ENCODE data around the gene UQCC3.
"Not testable (repeated sequence)": the region's sequence is repeated elsewhere in the genome, so short reads cannot be mapped to it uniquely, and the experiment has no call there.

UQCC3 gene

DNA sequence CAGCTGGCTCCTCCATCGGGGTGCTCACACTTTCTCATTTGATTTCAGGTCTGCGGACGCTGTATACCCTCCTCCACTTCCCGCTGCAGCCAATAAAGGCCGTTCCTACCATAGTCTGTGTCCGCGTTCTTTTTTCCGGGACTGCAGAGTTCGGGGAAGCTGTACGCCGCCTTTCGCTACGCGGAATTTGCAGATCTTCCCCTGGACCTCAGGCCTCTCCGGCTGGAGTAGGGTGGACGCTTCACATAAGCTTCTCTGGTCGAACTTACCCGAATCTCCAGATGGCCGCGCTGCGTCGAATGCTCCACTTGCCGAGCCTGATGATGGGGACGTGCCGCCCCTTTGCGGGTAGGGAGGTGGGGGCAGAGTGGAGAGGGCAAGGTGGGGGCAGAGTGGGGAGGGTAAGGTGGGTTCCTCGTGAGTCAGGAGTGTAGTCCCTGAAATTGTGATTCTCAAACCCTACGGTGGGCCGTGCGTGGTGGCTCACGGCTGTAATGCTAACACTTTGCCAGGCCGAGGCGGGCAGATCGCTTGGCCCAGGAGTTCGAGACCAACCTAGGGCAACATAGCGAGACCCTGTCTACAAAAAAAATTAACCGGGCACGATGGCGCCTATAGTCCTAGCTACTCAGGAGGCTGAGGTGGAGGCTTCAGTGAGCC is 5.7 kb upstream of the UQCC3 start:
- DNase-seq (ENCODE audit: low read depth in 4 of 4, low spot score in 1 of 4), result peak in 1 of 4 experiments; percentile 45

DNA sequence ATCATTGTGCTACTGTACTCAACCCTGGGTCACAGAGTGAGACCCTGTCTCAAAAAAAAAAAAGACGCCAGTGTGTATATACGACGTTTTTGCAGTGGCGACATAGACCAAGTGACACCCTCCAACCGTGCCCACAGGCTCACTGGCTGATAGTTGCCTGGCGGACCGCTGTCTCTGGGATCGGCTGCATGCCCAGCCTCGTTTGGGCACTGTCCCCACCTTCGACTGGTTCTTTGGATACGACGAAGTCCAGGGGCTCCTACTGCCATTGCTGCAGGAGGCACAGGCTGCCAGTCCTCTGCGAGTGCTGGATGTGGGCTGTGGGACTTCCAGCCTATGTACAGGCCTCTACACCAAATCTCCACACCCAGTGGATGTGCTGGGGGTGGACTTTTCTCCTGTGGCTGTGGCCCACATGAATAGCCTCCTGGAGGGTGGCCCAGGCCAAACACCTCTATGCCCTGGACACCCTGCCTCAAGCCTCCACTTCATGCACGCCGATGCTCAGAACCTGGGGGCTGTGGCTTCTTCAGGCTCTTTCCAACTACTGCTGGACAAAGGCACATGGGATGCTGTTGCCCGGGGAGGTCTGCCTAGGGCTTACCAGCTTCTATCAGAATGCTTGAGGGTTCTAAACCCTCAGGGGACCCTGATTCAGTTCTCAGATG is 5.1 kb upstream of the UQCC3 start:
- no peak for DNase-seq (ENCODE audit: low read depth in 4 of 4, low spot score in 1 of 4)

DNA sequence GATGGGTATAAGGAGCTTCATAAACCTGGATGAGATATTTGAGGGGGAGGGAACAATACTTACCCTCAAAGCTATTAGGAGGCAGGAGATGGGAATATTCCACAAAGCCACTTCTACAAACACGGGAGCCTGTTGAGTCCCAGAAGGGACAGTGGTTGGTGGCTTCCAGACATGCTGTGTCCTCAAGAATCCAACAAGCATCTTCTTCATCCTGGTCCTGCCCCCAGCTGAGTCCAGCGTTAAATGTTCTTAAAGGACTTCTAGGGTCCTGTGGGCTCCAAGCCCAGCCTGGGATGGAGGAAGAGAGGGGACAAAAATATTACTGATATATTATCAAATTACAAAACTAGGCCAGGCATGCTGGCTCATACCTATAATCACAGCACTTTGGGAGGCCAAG is 4.0 kb upstream of the UQCC3 start:
- DNase-seq (ENCODE audit: low read depth in 4 of 4, low spot score in 1 of 4), result no peak

DNA sequence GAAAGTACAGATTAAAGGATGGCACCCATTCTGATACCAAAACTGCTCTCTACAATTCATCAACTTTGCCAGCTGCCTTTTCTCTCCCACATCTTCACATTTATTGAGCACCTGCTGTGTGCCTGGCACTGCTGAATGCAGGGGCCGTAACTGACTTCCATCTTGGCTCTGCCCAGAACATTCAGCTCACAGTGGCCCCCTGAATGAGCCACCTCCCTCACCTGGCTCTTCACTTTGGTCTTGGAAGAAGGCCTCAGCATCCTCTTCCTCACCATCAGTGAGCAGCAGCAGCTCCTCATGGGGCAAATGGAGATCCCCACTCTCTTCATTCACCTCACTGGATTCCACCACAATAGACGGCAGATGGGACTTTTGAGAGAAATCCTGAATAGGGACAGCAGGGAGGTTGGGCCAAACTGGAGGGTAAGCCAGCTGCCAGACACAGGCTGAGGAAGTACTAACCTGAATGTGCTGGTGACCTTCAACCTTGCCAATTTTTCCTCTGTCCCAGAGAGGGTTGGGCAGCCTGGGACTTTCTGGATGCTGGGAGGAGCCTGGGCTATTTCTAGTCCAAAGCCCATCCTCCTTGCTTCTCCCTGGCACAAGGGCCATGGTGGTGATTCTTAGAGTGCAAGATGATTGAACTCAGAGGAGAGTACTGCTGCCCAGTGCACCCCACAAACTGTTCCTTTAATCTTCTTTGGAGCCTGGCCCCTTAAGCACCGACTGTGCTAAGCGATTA is 1.9 kb upstream of the UQCC3 start:
- DNase-seq (ENCODE audit: low read depth in 4 of 4, low spot score in 1 of 4), result no peak

DNA sequence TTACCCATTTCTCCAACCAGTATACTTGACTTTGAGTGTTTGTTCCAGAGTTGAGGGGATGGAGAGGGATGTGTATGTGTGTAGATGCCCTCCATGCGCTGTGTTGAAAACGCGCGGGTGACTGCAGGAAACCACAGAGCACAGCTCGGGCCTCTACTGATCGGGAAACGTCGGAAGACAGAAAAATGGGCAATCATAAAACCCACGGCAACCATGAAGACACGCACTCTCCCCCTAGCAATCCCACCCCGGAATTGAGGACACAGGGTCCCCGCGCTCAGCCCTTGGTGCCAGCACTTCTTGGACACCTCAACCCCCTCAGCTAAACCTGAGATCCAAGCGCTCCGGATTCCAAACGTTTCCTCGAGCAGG is 251 bp upstream of the UQCC3 start:
- no peak for DNase-seq (ENCODE audit: low read depth in 4 of 4, low spot score in 1 of 4)

DNA sequence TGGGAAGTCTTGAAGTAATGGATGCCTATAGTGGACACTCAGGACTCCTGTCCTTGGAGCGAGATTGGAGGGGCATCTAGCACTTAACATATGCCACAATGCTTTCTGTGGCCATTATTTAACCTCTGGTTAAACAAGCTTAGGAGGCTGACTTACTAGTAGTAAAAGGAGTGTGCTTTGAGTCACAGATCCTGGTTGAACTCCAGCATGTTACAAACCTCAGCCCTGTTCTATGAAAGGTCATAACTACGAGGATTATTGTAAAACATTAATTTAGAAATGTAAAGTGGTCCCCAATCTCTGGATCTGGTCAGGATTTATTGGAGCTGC is 1.7 kb downstream of the UQCC3 start:
- DNase-seq (ENCODE audit: low read depth in 4 of 4, low spot score in 1 of 4), result no peak

GRCh38 chr11:62675415-62675814 is 3.9 kb downstream of the UQCC3 start:
- DNase-seq (ENCODE audit: low read depth in 4 of 4, low spot score in 1 of 4), result not testable (repeated sequence)

DNA sequence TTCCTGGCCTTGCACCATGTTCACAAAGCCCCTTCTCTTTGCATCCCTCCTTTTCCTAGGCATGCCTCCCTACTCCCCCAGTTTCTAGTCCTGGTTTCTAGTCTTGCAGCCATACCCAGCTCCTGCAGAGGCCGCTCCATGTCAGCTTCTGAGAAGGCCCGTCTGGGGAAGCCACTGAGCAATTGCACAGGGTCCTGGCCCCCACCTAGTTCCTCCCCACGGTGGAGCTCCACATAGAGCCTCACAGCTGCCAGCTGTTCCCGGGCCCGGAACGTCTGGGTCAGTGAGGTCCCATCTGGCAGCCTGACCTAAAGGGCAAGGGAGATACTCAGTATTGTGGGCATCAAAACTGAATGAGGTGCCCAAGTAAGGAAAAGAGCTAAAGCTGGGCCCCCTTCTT is 5.2 kb downstream of the UQCC3 start:
- no peak for DNase-seq (ENCODE audit: low read depth in 4 of 4, low spot score in 1 of 4)

DNA sequence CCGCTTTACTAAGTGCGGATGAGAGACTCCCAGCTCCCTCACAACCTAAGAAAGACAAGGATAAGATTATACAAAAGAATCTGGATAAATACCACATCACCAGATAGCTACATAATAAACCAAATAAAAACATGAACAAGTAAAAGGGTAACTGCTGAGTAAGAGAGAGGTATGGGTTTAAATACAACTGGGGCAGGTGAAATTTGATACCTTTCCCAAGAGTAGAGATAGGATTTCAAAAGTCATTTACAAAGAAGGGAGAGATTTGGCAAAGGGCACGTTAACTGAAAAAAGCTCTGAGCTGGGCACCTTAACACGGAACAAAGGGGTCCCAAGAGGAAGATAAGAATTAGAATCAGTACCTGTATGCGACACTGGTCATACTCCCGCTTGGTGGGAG is 5.7 kb downstream of the UQCC3 start:
- DNase-seq (ENCODE audit: low read depth in 4 of 4, low spot score in 1 of 4), result no peak

- no peak for DNase-seq (ENCODE audit: low read depth in 4 of 4, low spot score in 1 of 4)
These were observed 6.2 kb downstream of the UQCC3 start for GRCh38 chr11:62677714-62678113.

DNA sequence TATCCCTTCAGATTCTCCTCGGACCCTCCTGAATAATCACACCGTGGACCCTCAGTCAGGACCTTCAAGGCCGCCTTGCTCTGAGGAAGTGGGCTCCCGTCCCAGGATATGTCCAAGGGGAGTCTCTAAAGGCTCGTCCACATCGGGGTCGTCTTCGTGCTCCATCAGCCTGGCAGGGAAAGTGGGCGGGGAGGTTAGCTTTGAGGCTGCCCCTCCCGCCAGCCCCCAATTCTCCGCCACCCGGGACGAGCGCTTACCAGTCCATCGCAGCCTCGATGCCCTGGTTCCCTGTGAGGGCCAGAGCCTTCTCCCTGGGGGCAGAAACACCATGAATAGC is 6.9 kb downstream of the UQCC3 start:
- DNase-seq (ENCODE audit: low read depth in 4 of 4, low spot score in 1 of 4), result no peak

DNA sequence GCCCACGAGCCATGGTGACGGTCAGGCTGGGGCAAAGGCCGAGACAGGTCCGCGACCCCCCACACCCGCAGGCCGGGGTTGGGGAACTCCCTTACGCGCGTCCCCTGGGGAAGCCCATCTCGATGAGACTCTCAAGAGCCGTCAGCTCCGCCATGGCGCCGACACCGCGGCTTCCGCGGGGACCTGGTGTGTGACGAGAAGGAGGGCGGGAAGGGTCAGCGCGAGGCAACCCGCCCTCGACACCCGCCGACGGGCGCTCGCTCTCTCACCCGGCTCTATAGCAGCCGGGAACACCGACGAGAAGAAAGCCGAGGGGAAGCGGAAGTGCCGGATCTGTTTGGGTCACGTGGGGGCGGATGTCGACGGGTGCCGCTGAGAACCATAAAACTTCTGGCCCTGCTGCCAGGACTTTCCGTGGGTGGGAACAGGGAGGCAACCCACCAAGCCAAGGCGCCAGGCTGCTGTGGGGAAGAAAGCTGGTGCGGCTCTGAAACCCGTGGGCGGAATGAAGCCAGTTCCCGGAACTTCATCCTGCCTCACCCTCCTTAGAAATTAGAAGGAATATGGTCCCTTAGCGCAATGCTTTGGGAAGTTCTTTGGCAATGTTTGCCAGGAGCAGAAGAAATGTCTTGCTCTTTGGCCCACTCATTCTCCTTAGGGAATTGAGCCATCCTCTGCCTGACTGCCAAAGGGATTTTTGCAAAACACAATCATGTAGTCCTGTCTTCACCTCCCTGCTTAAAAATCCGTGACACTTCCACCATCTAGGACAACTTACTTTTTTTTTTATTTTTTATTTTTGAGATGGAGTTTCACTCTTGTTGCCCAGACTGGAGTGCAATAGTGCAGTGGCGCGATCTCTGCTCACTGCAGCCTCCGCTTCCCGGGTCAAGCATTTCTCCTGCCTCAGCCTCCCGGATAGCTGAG is 7.6 kb downstream of the UQCC3 start, which contains the start of gene UBXN1:
Gene UBXN1, minus strand, starts transcription at position 304 of the 927 bp plus-strand sequence. Its CDS starts 150 bp downstream, at position 154.
- DNase-seq (ENCODE audit: low read depth in 4 of 4, low spot score in 1 of 4), result peak; percentile 69 to 81 (median 76)

- no peak for DNase-seq (ENCODE audit: low read depth in 4 of 4, low spot score in 1 of 4)
These were observed 9.4 kb downstream of the UQCC3 start for GRCh38 chr11:62680825-62681240.

GRCh38 chr11:62682518-62682917 is 11.0 kb downstream of the UQCC3 start:
- DNase-seq (ENCODE audit: low read depth in 4 of 4, low spot score in 1 of 4), result no peak

GRCh38 chr11:62687508-62688396 is 16.3 kb downstream of the UQCC3 start:
- no peak for DNase-seq (ENCODE audit: low read depth in 4 of 4, low spot score in 1 of 4)

- no peak for DNase-seq (ENCODE audit: low read depth in 4 of 4, low spot score in 1 of 4)
These were observed 17.0 kb downstream of the UQCC3 start for GRCh38 chr11:62688491-62688890.

GRCh38 chr11:62689421-62690183 is 18.1 kb downstream of the UQCC3 start, which contains the start of gene LRRN4CL:
LRRN4CL (minus strand) TSS chr11:62689530; CDS start chr11:62688508, 1,022 bp downstream.
- DNase-seq (ENCODE audit: low read depth in 4 of 4, low spot score in 1 of 4), result no peak

DNA sequence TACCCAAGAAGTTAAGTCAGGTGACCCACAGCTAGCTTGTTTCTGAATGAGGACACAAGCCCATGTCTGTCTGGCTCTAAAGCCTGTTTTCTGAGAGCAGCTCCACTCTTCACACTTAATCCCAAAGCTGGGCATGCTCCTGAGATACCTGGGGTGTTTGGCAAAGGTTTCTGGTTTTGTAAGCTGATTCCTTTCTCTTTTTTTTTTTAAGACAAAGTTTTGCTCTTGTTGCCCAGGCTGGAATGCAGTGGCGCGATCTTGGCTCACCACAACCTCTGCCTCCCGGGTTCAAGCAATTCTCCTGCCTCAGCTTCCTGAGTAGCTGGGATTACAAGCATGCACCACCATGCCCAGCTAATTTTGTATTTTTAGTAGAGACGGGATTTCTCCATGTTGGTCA is 22.2 kb downstream of the UQCC3 start:
- not testable (repeated sequence) for DNase-seq (ENCODE audit: low read depth in 4 of 4, low spot score in 1 of 4)

GRCh38 chr11:62694455-62695167 is 23.1 kb downstream of the UQCC3 start:
- peak in 3 of 4 experiments; percentile 52 to 63 (median 62) for DNase-seq (ENCODE audit: low read depth in 4 of 4, low spot score in 1 of 4)

All from stimulated activated CD4-positive, alpha-beta T cell treated with anti-CD3 and anti-CD28 coated beads, Interleukin-1b, Interleukin-23, amount 100 ng/mL, for 24 hours (primary cell).